ENCODE measurements around the gene ELP1.
"Not testable (repeated sequence)": the region's sequence is repeated elsewhere in the genome, so short reads cannot be mapped to it uniquely, and the experiment has no call there.

Gene ELP1

GRCh38 chr9:108921200-108921599 lies 12.7 kb downstream of the ELP1 start:
- H3K4me3 ChIP-seq (ENCODE audit: low read depth, low read length) = no peak overlapping the region
- TF ChIP-seq, protein P1, sequence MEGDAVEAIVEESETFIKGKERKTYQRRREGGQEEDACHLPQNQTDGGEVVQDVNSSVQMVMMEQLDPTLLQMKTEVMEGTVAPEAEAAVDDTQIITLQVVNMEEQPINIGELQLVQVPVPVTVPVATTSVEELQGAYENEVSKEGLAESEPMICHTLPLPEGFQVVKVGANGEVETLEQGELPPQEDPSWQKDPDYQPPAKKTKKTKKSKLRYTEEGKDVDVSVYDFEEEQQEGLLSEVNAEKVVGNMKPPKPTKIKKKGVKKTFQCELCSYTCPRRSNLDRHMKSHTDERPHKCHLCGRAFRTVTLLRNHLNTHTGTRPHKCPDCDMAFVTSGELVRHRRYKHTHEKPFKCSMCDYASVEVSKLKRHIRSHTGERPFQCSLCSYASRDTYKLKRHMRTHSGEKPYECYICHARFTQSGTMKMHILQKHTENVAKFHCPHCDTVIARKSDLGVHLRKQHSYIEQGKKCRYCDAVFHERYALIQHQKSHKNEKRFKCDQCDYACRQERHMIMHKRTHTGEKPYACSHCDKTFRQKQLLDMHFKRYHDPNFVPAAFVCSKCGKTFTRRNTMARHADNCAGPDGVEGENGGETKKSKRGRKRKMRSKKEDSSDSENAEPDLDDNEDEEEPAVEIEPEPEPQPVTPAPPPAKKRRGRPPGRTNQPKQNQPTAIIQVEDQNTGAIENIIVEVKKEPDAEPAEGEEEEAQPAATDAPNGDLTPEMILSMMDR (IDR thresholded peaks at IDR 0.05; ENCODE audit: low read depth, low read length) = no peak

DNA sequence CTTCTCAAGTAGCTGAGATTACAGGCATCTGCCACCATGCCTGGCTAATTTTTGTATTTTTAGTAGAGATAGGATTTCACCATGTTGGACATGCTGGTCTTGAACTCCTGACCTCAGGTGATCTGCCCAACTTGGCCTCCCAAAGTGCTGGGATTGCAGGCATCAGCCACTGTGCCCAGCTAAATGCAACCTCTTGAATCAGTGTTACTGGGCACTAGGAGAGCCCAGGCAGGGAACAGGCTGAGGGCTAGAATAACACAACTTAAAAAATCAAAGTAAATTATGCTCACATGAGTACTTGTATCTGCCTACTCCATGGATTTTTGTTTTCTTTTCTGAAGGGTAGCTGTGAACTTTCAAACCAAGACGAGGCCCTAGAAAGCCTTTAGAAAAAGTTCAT lies 13.5 kb downstream of the ELP1 start:
- not testable (repeated sequence) for H3K4me3 ChIP-seq (ENCODE audit: low read depth, low read length)

DNA sequence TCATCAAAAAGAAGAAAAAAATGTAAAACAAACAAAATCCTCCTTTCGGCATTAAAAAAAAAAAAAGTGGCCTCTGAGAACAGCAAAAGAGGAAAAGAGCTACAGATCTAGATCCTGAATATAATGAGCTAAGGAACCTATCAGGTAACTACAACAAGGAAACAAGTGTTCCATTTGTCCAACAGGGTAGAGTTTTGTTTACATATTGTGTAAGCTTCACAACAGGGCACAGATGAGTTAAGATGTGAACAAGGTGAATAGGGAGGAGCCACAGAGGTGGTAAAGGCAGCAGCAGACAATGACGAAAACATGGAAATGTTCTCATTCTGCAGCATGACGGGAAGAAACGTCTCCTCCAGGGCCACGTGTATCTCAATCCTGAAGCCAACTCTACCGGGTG lies 14.4 kb downstream of the ELP1 start:
- H3K4me3 ChIP-seq (ENCODE audit: low read depth, low read length) = no peak overlapping the region
- TF ChIP-seq, protein P1 (IDR thresholded peaks at IDR 0.05; ENCODE audit: low read depth, low read length) = no peak

- TF ChIP-seq, protein P1 (IDR thresholded peaks at IDR 0.05; ENCODE audit: low read depth, low read length) = no peak
- no peak overlapping the region for H3K4me3 ChIP-seq (ENCODE audit: low read depth, low read length)
Measured at GRCh38 chr9:108913391-108913790, 20.5 kb downstream of the ELP1 start.

DNA sequence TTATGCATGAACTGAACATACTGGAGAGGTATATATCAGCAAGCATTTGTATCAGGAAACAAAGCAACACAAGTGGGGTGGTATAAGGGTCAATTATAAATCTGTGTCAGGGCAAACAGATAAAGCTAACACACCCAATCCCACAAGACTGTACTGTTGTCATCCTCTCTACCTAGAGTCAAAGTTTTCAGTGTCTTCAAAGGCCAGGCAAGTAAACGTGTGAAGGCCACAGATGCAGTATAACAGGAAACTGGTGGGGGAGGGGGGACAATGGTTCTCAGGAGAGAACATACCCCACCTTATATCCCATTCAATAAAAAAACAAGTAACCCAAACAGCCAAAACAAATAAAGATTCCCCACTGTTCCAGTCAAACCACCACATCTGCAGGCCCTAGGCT lies 22.1 kb downstream of the ELP1 start:
- TF ChIP-seq, protein P1 (IDR thresholded peaks at IDR 0.05; ENCODE audit: low read depth, low read length) = no peak

DNA sequence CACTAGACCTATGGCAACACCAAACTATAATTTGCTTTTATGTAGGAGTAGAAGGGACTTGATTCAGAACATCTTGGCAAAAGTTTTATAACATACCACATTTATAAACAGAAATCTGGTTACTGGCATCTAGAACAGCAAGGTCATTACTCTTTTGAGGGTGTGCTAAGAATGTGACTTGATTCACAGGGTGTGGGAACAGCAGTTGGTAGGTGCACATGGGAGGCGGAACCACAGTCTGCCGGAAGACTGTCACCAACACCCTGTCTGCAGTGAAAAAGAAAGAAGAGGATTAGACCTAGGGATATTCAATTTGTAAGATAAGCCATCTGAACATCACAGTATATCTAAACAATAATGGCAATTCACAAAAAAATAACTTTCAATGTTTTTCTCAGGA lies 23.0 kb downstream of the ELP1 start:
- TF ChIP-seq, protein P1 (IDR thresholded peaks at IDR 0.05; ENCODE audit: low read depth, low read length) = no peak
- no peak overlapping the region for H3K4me3 ChIP-seq (ENCODE audit: low read depth, low read length)

More for the DNA sequence above, 22.1 kb downstream of the ELP1 start:
- H3K4me3 ChIP-seq (ENCODE audit: low read depth, low read length) = no peak overlapping the region

DNA sequence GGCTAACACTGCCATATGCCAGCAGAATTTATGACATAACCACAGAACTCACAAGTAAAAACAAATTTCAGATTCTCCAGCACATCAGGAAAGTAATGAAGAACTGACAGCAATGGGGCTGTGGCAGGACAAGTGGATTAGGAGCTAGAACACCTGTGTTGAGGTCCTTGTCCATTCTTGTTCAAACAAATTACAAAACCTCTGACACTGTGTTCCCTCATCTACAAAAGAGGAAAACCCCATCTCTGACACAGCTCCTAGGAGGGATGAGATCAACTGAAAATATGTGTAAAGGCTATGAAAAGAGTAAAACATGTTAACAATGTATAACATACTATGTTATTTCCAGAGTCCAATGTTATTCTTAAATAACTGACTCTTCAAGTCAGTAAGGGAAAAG lies 23.5 kb downstream of the ELP1 start:
- TF ChIP-seq, protein P1 (IDR thresholded peaks at IDR 0.05; ENCODE audit: low read depth, low read length) = no peak
- no peak overlapping the region for H3K4me3 ChIP-seq (ENCODE audit: low read depth, low read length)

GRCh38 chr9:108905494-108905893 lies 28.4 kb downstream of the ELP1 start:
- no peak overlapping the region for H3K4me3 ChIP-seq (ENCODE audit: low read depth, low read length)
- TF ChIP-seq, protein P1 (IDR thresholded peaks at IDR 0.05; ENCODE audit: low read depth, low read length) = no peak
